GM19324 (cell line): Measurements from ENCODE around the gene CHD2.

Experiments used
- ATAC-seq: cut with Tn5 transposase; IDR thresholded peaks from one replicate; pipeline ENCODE4 v1.9.1; 2021; ENCODE audit warnings: mild to moderate bottlenecking, moderate library complexity; ENCODE audit not compliant: unreplicated experiment, low FRiP score

The CHD2 gene

GRCh38 chr15:93076875-93077274 lies 176.8 kb downstream of the CHD2 start:
- ATAC-seq = no peak
